HG03103 (cell line): Measurements from ENCODE around the gene COL26A1.
"Not testable (repeated sequence)": the region's sequence is repeated elsewhere in the genome, so short reads cannot be mapped to it uniquely, and the experiment has no call there.

ENCODE experiments used
- ATAC-seq: cut with Tn5 transposase; IDR thresholded peaks from one replicate; pipeline ENCODE4 v1.9.1; 2021; ENCODE audit warnings: low read depth; ENCODE audit not compliant: unreplicated experiment

Gene COL26A1

GRCh38 chr7:101488826-101489572 is 126.3 kb downstream of the COL26A1 start:
- ATAC-seq: no peak

- not testable (repeated sequence) for ATAC-seq
Measured at GRCh38 chr7:101490439-101490838, 127.8 kb downstream of the COL26A1 start.

GRCh38 chr7:101491442-101491841 is 128.8 kb downstream of the COL26A1 start:
- ATAC-seq: not testable (repeated sequence)

GRCh38 chr7:101494602-101495329 is 132.1 kb downstream of the COL26A1 start:
- ATAC-seq: no peak

- ATAC-seq: no peak
Measured at GRCh38 chr7:101496017-101496416, 133.3 kb downstream of the COL26A1 start.

GRCh38 chr7:101501351-101501750 is 138.7 kb downstream of the COL26A1 start:
- no peak for ATAC-seq

GRCh38 chr7:101502466-101503098 is 139.9 kb downstream of the COL26A1 start:
- no peak for ATAC-seq

GRCh38 chr7:101505510-101505909 is 142.8 kb downstream of the COL26A1 start:
- not testable (repeated sequence) for ATAC-seq

GRCh38 chr7:101506531-101506930 is 143.9 kb downstream of the COL26A1 start:
- no peak for ATAC-seq

- ATAC-seq: no peak
Measured at GRCh38 chr7:101507327-101507726, 144.7 kb downstream of the COL26A1 start.

GRCh38 chr7:101507791-101508252 is 145.1 kb downstream of the COL26A1 start:
- no peak for ATAC-seq

GRCh38 chr7:101510297-101510696 is 147.6 kb downstream of the COL26A1 start:
- no peak for ATAC-seq

- no peak for ATAC-seq
Measured at GRCh38 chr7:101511965-101512364, 149.3 kb downstream of the COL26A1 start.

- ATAC-seq: no peak
Measured at GRCh38 chr7:101516851-101517250, 154.2 kb downstream of the COL26A1 start.

- no peak for ATAC-seq
Measured at GRCh38 chr7:101517304-101517703, 154.6 kb downstream of the COL26A1 start.

- ATAC-seq: no peak
Measured at GRCh38 chr7:101518336-101518735, 155.7 kb downstream of the COL26A1 start.

GRCh38 chr7:101519324-101520023 is 156.8 kb downstream of the COL26A1 start:
- no peak for ATAC-seq

- no peak for ATAC-seq
Measured at GRCh38 chr7:101521430-101521925, 158.8 kb downstream of the COL26A1 start.

- ATAC-seq: no peak
Measured at GRCh38 chr7:101522021-101522420, 159.3 kb downstream of the COL26A1 start.

GRCh38 chr7:101527844-101528667 is 165.4 kb downstream of the COL26A1 start:
- ATAC-seq: no peak
